Panc1 (cell line): ENCODE data around the gene AKAP4. TPM values are rescaled to one million over a fixed set of nuclear protein-coding genes. Genes with fewer than 3 reads are reported as not detected.

ENCODE experiments used
- ATAC-seq: fragments of 200-7000 bp; cut with Tn5 transposase; 2 replicates; pipeline ENCODE4 v1.9.1; 2020; ENCODE audit warnings: mild to moderate bottlenecking, moderate library complexity
- BruUV-seq: library from RNA; stranded (reverse); fragments of 400-500 nt; replicated peaks from 2 replicates; lab custom pipeline; 2021; lab: Mats Ljungman, UMichigan
- CTCF ChIA-PET: fragments of 300-600 bp; sonication (Branson Sonifier 250); formaldehyde crosslinking; loops from one replicate; lab custom pipeline; 2022; ENCODE audit warnings: antibody characterized with exemption; lab: Charles Lee
- POLR2A ChIA-PET: fragments of 300-600 bp; sonication (Branson Sonifier 250); formaldehyde crosslinking; loops from one replicate; lab custom pipeline; 2022; ENCODE audit warnings: antibody characterized with exemption; lab: Charles Lee
- DNase-seq: peaks from one replicate; pipeline ENCODE4 v3.0.0-alpha.2; 2010; ENCODE audit warnings: low read depth, low spot score
- H3K27ac ChIP-seq: 2 replicates; pipeline ENCODE4 v1.5.1; 2011; ENCODE audit warnings: mild to moderate bottlenecking, low read length, inconsistent platforms
- H3K27me3 ChIP-seq: fragments of 200-500 bp; sonication (Bioruptor generic); 2 replicates; pipeline ENCODE4 v1.6.0; 2014; ENCODE audit warnings: low read length, inconsistent platforms; ENCODE audit not compliant: control insufficient read depth, insufficient read depth
- H3K36me3 ChIP-seq: fragments of 200-500 bp; sonication (Bioruptor generic); 2 replicates; pipeline ENCODE4 v1.5.1; 2014; ENCODE audit warnings: inconsistent platforms, mild to moderate bottlenecking, low read length, moderate library complexity; ENCODE audit not compliant: control insufficient read depth, insufficient read depth
- H3K4me1 ChIP-seq: 2 replicates; pipeline ENCODE4 v1.5.1; 2011; ENCODE audit warnings: inconsistent platforms, mild to moderate bottlenecking, low read length, moderate library complexity; ENCODE audit not compliant: control insufficient read depth, insufficient read depth
- H3K4me3 ChIP-seq, 2 experiments: 2 replicates each; pipeline ENCODE4 v1.5.1; 2011 to 2012; ENCODE audit warnings: low read depth in 2 of 2, low read length in 2 of 2, mild to moderate bottlenecking in 2 of 2, inconsistent platforms in 1 of 2, moderate library complexity in 1 of 2
- H3K9me3 ChIP-seq: fragments of 200-500 bp; sonication (Bioruptor generic); 2 replicates; pipeline ENCODE4 v1.5.1; 2014; ENCODE audit warnings: low read depth, mild to moderate bottlenecking, inconsistent platforms, low read length, moderate library complexity; ENCODE audit not compliant: control insufficient read depth, insufficient read depth
- CTCF ChIP-seq: fragments of 450-650 bp; IDR thresholded peaks from 2 replicates; pipeline ENCODE4 v1.5.1; 2017; ENCODE audit warnings: mild to moderate bottlenecking
- POLR2AphosphoS5 ChIP-seq: IDR thresholded peaks from 2 replicates; pipeline ENCODE4 v1.6.1; 2012; ENCODE audit warnings: mild to moderate bottlenecking, low read depth, low read length, moderate library complexity
- SIN3A ChIP-seq: IDR thresholded peaks from 2 replicates; pipeline ENCODE4 v1.6.1; 2012; ENCODE audit warnings: low read depth, mild to moderate bottlenecking, low read length, moderate library complexity, borderline replicate concordance; ENCODE audit not compliant: insufficient read depth
- TCF7L2 ChIP-seq: IDR thresholded peaks from 2 replicates; pipeline ENCODE4 v1.6.1; 2011; ENCODE audit warnings: mild to moderate bottlenecking, low read depth, low read length, inconsistent platforms
- in situ Hi-C: cut with HindIII; loops from 2 replicates; pipeline ENCODE4 v1.10.0; 2016; ENCODE audit warnings: low sequenced_read_pairs, low pct_unique_long_range_greater_than_20kb
- intact Hi-C: fragments of 100-400 bp; cut with micrococcal nuclease; formaldehyde crosslinking; loops from one replicate; pipeline ENCODE4 v1.10.0; 2022; ENCODE audit not compliant: unreplicated experiment
- total RNA-seq: library from RNA; stranded (reverse); gene quantifications from one replicate; pipeline ENCODE4 v1.2.1, GENCODE V29; 2021; ENCODE audit not compliant: unreplicated experiment
- TF ChIP-seq, protein P1 (sequence below), 2 experiments: IDR thresholded peaks; 2 replicates each; pipeline ENCODE4 v1.6.1; 2011 to 2012; ENCODE audit warnings: low read depth in 2 of 2, control low read depth in 1 of 2, low read length in 1 of 2, mild to moderate bottlenecking in 1 of 2, moderate library complexity in 1 of 2; ENCODE audit not compliant: insufficient read depth in 1 of 2

The AKAP4 gene
- total RNA-seq, 1 experiment from 2014 or later: not detected

- H3K27me3 ChIP-seq: no peaks in the 10 kb centered on the region; the same call in 1 of the 2 replicates
- no peaks in the 10 kb centered on the region for H3K4me1 ChIP-seq
- no peaks in the 10 kb centered on the region for H3K9me3 ChIP-seq
- no peaks in the 10 kb centered on the region for H3K36me3 ChIP-seq
- no peak for ATAC-seq
- no peak for DNase-seq
- no peak overlapping the region for H3K4me3 ChIP-seq
- BruUV-seq: no TSS peak
- TF ChIP-seq TCF7L2 (no peak), POLR2AphosphoS5 (no peak), SIN3A (no peak), CTCF (no peak)
- TF ChIP-seq, protein P1, sequence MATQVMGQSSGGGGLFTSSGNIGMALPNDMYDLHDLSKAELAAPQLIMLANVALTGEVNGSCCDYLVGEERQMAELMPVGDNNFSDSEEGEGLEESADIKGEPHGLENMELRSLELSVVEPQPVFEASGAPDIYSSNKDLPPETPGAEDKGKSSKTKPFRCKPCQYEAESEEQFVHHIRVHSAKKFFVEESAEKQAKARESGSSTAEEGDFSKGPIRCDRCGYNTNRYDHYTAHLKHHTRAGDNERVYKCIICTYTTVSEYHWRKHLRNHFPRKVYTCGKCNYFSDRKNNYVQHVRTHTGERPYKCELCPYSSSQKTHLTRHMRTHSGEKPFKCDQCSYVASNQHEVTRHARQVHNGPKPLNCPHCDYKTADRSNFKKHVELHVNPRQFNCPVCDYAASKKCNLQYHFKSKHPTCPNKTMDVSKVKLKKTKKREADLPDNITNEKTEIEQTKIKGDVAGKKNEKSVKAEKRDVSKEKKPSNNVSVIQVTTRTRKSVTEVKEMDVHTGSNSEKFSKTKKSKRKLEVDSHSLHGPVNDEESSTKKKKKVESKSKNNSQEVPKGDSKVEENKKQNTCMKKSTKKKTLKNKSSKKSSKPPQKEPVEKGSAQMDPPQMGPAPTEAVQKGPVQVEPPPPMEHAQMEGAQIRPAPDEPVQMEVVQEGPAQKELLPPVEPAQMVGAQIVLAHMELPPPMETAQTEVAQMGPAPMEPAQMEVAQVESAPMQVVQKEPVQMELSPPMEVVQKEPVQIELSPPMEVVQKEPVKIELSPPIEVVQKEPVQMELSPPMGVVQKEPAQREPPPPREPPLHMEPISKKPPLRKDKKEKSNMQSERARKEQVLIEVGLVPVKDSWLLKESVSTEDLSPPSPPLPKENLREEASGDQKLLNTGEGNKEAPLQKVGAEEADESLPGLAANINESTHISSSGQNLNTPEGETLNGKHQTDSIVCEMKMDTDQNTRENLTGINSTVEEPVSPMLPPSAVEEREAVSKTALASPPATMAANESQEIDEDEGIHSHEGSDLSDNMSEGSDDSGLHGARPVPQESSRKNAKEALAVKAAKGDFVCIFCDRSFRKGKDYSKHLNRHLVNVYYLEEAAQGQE (IDR thresholded peaks at IDR 0.05; ENCODE audit: insufficient read depth in 1 of 2, low read depth in 2 of 2, low read length in 1 of 2): no peak
- ChIA-PET POLR2A (no interaction called here), CTCF (no interaction called here)
- intact Hi-C loops: no loop called here
- in situ Hi-C loops: no loop called here
- H3K27ac ChIP-seq: no peak overlapping the region
Observed at GRCh38 chrX:50161127-50161526, 39.7 kb downstream of the AKAP4 start.

DNA sequence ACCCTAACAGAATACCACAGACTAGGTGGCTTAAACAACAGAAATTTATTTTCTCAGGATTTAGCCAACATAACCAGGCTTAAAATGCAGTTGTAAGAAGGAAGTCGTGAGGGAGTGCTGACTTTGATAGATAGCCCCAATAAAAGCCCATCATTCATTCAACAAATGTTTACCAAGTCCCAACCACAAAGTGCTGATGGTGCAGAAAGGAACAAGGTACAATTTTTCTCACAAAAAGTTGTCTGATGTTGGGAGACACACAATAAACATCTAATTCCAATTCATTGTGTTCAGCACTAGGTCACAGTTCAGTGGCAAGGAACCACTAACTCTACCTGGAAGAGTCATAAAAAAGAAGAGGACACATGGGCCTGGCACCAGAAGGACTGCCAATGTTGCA lies 42.2 kb downstream of the AKAP4 start:
- ChIA-PET CTCF (no interaction called here), POLR2A (no interaction called here)
- intact Hi-C loops (no loop called here), in situ Hi-C loops (no loop called here)
- Histone ChIP-seq H3K27ac (no peak overlapping the region), H3K9me3 (no peaks in the 10 kb centered on the region), H3K36me3 (no peaks in the 10 kb centered on the region), H3K4me3 (no peak overlapping the region), H3K27me3 (no peaks in the 10 kb centered on the region; the same call in 1 of the 2 replicates), H3K4me1 (no peaks in the 10 kb centered on the region)
- TF ChIP-seq, protein P1 (IDR thresholded peaks at IDR 0.05; ENCODE audit: insufficient read depth in 1 of 2, low read depth in 2 of 2, low read length in 1 of 2): no peak
- TF ChIP-seq CTCF (no peak), SIN3A (no peak), TCF7L2 (no peak), POLR2AphosphoS5 (no peak)
- BruUV-seq: no TSS peak
- no peak for DNase-seq
- no peak for ATAC-seq
